Measurements from ENCODE around the gene CFAP70.
A peak's percentile ranks its signal among the peaks of the same experiment; 100 is the strongest.

CFAP70 gene

DNA sequence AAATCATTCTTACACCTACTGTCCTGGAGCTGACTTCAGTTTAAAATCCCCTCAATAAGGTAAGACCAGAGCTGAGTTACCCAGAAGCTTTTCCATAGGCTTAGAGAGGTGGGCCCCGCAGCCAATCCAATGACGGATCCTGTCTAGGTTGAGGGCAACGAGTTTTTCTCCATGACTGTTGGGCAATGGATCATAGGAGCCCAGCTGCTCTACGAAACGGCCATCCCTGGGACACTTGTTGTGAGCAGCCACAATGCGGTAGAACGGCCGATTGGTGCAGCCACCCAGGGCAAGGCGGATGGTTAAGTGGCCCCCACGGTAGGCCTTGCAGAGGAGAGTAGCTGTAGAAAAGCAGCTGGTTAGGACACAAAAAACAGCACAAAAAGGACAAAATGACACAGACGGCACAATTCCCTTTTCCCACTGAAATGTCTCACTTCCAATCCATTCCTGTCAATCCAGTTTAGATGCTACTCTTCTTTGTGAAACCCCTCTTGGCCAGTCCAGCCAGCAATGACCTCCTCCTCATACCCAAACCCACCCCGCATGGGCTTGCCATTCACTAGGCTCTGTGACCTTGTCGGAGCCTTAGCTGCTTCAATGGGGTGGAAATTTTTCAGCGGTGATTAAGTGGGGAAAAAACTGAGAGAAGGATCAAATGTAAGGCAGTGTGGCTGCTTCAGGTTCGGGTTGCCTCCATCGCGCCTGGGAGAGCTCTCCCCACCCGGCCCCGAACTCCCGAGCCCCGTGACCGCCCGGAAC, 106.8 kb downstream of the CFAP70 start:
- DNase-seq, result no peak

DNA sequence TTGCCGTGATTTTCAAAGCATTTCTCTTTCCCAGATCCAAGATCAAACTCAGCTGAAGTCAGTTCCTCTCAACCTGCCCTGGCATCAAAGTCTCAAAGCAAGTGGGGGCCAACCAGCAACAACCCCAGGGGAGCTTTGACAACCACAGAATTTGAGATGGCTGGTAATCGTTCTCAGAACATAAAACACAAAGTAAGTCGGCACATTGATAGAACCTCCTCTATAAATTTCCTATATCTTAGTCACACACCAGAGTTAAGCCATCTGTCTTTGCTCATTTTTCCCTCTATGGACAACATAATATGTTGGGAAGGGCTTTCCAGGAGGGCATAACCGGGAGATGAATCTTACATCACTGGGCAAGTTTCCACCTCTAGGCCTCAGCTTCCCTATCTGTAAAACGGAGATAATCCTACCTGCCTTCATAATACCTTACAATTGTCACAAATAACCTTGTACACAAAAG, 110.4 kb downstream of the CFAP70 start:
- DNase-seq, result no peak

DNA sequence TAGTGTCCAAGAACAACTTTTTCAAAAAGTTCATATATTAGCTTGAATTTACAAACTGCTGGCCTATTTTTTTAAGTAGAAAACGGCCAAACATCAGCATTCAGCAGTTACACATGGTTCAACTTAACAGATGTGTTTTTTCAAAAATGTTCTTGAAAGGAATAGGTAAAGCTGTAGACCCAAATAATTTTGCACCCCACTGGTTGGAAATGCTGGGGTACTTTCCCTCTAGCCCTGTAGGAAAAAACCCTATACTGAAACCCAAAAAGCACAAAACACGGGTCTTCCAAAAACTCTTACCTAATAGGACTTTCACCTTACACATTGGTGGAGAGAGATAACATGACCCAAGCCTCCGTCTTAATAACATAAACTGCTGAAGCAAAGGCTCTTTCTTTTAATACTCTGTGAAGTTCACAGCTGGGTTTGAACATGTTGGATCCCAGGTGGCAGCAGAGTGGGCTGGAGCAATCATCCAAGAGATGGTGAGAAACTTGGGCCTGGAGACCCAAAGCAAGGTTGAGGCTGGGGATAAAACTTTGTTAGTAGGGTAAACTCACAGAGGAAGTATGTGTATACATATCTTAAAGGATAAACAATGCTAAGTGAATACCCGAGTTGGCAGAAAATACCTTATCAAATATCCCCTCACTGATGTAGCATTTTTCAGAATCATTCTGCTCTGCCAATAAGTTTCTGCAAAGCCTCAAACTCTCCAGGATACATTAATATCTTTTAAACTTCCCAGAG, 111.0 kb downstream of the CFAP70 start:
- no peak for DNase-seq

DNA sequence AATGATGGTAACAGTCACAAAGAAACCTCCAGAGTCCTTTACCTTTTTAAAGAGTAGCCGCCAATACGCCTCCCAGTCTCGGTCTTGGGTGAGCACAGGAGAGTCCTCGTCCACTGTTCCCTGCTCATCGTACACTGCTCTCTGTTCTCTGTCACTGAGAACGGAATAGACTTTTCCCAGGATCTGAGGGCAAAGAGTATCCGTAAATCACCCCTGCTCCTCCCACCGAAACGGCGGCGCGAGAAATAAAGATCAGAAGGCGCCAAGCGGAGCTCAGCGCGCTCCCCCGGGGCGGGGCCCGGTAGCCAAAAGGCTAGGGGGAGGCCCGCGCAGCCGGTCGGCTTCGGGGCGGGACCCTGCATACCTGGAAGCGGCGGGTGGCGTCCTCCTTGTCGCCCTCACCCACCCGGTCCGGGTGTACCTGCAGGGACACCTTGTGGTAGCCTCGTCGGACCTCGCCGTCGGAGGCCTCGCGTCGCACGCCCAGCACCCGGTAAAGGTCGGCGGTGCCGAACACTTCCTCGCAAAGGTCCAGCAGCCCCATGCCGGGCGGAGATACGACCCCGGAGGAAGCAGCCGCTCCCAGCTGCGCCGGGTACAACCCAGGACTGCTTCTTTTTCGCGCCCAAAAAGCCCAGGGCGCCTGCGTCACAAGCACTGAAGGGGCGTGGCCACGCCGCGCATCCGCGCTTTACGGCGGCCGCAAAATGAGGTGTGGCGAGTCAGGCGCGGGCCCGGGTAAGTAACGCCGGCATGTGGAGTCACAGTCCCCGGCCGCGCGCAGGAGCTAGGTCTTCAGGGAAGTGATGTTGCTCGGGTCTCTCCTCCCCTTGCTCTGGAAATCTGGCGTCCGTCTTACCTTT, 111.8 kb downstream of the CFAP70 start, which contains the start of gene DNAJC9:
DNAJC9 (minus strand) TSS at position 610 of the 863 bp plus-strand sequence; CDS start at position 544, 66 bp downstream.
- peak; percentile 95 for DNase-seq

DNA sequence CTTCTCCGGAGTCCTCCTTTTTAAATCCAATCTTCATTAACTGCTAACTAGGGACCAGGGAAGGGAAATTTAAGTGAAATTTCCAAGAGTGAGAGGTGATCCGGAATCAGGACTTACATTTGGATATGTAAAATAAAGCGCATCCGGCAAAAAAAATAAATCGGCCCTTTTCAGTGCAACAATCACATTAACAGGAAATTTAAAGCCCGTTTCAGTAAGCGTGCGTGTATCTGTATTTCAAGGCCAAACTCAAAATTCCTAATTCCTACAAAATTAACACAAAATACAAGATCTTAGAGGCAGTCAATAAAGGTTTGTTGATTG, 112.4 kb downstream of the CFAP70 start:
- no peak for DNase-seq

DNA sequence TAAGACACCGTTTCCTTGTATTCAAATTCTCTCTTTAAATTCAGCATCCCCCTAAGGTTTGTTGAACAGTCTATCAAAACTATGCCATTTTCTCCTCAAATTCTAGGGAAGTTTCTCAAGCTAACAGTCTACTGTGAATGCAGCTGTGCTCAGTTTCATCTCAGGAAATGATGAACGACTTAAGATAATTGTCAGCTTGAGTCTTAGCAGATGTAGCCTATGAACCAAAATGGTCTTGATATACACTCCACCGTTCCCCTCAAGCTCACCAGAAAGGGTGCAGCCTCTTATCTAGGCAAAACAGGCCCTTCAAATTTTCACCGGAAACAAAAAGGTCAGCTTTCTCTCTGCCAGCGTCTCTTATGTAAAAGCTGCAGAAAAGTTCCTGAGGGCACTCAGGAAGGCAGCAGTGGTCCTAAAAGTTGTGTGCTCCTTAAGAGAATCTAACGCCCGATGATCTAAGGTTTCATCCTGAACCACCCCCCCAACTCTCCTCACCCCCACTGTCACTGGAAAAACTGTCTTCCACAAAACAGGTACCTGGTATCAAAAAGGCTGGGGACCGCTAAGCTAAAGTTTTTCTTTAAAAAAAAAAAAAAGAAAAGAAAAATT, 113.7 kb downstream of the CFAP70 start:
- no peak for DNase-seq

DNA sequence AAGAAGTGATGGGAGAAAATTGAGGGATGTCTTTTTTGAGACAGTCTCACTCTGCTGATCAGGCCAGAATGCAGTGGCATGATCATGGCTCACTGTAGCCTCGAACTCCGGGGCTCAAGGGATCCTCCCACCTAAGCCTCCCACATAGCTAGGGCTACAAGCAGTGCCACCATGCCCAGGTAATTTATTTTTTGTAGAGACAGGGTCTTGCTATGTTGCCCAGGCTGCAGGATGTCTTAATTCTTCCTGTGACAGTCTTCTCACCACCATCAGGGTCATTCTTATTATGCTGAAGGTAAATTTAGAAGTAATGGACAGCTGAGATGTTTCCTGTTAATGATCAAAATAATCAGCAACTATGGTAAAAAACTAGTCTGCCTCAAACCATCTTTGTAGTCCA, 118.8 kb downstream of the CFAP70 start:
- no peak for DNase-seq

DNA sequence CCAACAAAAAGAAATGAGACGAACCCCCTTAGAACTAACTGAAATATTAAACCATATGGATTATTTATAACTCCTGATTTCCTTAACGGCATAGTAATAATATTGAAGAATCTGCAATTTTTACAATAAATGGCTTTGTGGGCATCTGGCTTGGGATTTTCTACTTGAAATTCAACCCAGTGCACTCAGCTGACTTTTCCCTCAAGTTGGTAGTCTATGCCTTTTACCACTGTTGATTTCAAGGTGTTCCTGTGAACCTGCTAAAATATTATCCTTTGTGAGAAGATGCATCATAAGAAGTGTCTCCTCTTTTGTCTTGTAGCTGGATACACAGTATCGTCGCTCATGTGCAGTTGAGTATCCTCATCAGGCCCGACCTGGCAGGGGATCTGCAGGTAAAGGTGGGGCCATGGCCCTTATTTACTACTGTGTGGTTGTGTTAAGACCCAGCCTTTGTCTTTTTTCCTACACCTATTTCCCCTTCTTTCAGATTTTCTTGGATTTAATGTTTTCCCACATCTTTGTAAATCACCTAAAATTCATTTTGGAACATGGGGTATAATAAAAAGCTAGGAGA, 119.6 kb downstream of the CFAP70 start:
- DNase-seq, result no peak

DNA sequence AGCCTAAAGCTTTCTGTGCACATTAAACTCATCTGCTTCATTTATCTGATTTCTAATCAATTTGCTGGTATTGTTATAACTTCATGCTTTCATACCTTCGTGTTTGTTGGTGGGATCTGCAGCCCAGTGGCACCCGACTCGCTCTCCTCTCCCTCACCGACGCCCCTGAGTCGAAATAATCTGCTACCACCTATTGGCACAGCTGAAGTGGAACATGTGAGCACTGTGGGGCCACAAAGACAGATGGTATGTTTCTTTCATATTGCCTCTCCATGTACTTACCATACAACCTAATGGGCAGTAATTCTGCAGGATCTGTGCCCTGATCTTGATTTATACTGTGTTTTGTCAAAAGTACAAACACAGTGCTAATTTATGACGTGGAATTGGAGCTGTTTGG, 124.0 kb downstream of the CFAP70 start:
- no peak for DNase-seq

DNA sequence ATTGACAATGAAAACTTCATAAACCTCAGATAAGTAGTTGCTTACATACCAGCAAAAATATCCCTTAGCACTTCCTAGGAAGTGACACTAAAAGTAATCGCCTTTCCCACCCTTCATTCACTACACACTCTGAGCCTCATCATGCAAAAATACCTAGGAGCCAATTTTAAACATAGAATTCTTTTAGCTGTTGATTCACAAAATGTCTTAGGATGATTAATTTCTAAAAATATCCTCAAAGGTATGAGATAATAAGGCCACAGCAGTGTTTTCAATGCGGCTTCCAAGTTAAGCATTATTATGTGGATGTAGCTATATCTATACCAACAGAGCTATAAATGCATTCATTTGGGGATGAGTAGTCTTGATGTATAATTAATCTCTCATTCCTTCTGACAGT, 124.8 kb downstream of the CFAP70 start:
- DNase-seq, result no peak

DNA sequence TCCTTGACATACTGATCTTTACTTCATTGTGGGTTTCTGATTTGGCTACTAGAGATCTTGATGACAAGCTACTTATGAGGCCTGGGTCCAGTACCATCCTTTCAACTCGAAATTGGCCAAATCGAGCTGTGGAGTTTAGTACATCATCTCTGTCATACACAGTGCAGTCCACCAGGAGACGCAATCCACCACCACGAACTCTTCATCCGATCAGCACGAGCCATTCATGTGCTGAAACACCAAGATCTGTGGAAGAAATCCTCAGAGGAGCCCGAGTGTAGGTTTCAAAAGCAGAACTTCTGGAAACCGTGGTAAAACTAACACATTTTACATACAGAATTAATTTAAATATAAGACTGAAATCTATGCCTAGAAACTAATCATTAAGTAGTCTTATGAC, 125.8 kb downstream of the CFAP70 start:
- no peak for DNase-seq

DNA sequence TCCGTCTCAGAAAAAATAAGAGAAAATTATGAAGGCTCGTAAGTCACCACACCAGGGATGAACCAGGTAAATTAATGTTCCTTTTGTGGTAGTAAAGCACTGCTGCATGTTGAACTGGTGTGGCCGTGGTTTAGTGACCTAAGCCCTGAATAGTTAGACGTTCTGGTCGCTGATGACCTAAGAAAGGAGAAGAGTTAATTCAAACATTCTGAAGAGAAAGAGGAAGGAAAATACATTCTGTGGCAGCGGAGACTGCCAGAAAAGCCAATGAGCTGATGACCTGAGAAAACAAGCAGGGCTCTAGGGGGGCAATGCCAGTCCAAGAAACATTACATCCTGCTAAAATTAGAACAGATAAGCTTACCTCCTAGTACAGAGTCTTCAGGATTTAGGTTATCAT, 129.1 kb downstream of the CFAP70 start:
- no peak for DNase-seq

DNA sequence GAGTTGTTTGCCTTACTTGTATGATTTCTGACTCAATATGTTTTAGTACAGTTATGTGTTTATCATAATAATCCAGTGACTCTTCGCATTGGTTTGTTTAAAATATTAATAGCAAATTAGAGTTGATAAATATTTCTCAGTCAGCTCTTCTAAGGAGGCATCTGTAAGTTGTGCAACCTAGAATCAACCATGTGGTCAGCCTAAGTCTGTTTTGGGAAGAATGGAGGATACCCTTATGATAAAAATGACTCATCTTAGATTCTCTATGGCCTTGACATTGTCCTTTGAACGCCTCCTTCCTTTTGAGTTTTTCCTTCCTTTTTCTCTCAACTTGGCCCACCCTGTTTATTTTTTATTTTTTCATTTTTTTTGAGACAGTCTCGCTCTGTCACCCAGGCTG, 130.4 kb downstream of the CFAP70 start:
- no peak for DNase-seq

DNA sequence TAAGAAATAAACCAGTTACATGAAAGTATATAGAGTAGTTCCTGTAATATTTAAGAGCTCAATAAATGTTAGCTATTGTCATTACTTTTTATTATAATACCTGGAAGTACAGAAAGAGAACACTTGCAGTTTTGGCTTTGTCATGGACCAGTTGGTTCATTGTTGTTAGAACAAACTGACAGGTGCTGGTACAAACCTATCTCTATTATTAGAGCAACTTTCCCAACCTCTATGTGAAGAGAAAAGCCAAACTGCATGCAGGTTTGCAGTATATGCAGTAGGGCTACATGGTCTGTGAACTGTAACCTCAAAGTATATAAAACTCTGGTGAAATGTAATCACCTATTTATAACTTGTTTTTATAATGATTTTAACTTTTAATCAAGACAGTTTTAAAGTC, 132.0 kb downstream of the CFAP70 start:
- no peak for DNase-seq

DNA sequence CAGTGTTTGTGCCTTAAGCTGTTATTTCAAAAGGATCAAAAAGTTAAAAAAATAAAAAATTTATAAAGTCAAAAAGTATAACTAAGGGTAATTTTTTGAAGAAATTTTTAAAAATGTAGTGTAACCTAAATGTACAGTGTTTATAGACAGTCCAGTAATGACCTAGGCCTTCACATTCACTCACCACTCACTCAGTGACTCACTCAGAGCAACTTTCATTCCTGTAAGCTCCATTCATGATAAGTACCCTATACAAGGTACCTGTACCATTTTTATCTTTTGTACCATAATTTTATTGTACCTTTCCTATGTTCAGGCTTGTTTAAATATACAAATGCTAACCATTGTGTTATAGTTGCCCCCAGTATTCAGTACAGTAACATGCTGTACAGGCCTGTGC, 133.1 kb downstream of the CFAP70 start:
- no peak for DNase-seq

DNA sequence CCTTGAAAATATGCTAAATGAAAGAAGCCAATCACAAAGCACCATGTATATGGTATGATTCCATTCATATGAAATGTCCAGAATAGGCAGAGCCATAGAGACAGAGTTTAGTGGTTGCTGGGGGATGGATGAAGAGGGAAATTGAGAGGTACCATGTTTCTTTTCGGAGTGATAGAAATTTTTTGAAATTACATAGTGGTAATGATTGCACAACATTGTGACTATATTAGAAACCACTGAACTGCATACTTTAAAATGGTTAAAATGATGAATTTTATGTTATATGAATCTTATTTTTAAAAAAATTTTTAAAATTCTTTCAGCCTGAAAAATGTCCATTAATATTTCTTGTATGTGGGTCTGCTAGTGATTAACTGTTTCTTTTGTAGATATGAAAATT, 137.7 kb downstream of the CFAP70 start:
- no peak for DNase-seq

DNA sequence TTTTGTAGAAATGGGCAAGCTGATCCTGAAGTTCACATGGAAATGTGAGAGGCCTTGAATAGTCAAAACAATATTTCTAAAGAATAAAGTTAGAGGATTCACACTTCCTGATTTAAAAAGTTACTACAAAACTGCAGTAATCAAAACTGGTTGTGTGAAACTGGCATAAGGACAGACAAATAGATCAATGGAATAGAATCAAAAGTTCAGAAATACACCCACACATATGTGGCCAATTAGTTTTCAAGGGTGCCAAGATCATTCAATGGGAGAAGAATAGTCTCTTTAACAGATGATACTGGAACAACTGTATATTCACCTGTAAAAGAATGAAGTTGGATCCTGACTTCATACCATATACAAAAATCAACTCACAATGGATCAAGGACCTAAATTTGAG, 139.3 kb downstream of the CFAP70 start:
- no peak for DNase-seq

DNA sequence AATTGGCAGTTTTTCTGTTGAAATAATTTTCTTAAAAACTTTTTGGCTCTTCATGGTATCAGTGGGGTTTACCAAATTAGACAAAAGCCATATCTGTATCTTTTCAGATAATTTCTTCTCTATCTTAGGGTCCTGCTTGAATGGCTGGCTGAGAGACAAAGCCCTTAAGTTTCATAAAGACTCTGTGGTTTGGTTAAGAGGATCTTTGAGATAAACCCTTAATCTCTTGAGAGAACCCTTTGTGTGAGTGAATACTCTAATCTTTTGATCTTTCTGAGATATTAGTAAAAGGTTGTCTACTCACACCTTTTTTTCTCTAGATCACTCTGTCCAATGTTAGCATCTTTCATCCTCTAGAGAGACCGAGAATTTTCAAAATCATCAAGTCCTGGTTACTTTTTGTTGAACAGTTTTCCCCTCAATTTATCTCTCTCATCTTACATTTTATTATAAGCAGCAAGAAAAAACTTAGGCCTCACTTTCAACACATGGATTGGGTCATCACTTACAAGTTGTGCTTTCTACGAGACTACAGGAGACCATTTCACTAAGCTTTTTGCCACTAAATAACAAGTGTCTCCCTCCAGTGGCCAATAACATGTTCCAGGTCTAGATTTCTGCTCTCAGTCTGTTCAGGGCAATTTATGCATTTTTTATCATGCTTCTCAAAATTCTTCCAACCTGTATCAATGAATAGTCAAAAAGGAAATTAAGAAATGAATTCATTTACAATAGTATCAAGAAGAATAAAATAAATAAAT, 140.1 kb downstream of the CFAP70 start:
- no peak for DNase-seq

DNA sequence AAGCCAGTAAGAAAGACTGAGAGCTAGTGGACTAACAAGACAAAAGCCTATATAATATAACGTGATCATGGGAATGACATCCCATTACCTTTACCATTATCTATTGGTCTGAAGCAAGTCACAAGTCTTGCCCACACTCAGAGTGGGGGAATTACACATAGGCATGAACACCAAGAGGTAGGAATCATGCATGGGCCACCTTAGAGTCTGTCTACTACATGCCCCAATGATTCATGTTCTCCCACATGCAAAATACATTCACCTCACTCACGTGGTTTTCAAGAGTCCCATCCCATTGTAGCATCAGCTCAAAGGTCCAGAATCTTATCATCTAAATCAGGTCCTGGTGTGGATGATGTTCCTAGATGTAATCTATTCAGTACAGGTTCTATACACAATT, 141.0 kb downstream of the CFAP70 start:
- DNase-seq, result no peak

DNA sequence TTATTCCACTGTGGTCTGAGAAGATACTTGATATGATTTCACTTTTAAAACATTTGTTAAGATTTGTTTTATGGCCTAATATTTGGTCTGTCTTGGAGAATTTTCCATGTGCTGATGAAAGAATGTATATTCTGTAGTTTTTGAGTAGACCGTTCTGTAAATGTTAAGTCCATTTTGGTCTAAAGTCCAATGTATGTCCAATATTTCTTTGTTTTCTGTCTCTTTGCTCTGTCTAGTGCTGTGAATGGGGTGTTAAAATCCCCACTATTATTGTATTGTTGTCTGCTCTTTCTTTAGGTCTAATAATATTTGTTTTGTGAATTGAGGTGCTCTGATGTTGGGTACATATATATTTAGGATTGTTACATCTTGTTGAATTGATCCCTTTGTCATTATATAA, 142.9 kb downstream of the CFAP70 start:
- no peak for DNase-seq

DNA sequence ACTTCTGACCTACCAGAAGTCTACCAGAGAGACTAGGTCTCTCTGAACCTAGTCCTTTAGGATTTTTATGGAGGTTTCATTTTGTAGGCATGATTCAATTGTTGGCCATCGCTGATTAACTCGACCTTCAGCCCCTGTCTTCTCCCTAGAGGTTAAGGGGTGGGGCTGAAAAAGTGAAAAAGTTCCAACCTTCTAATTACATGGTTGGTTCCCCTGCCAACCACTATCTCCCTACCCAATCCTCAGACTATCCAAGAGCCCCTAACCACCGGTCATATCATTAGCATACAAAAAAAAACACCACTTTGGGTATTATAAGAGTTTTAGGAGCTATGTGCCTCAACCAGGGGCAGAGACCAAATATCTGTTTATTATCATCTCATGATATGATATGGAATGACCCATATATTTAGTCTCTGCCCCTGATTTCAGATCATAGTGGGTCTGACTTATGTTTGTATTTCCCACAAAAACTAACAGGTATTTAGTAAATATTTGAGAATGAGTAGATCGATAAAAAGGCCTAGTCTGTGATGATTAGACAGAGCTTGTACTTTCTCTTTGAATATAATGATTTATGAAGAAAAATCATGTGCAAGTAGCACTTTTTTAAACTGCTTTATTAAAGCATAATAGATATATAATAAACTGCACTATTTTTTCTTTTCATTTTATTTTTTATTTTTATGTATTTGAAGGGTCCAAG, 147.4 kb downstream of the CFAP70 start:
- DNase-seq, result no peak
